GM12878 (cell line): ENCODE results near the gene ARHGAP6. TPM values are rescaled to one million over a fixed set of nuclear protein-coding genes. Genes with fewer than 3 reads are reported as not detected.

Source experiments
- ATAC-seq: fragments of 200-7000 bp; cut with Tn5 transposase; 3 replicates; pipeline ENCODE4 v1.9.1; 2020; ENCODE audit warnings: mild to moderate bottlenecking, moderate library complexity
- BruUV-seq: library from RNA; stranded (reverse); fragments of 400-500 nt; replicated peaks from 2 replicates; lab custom pipeline; 2021; lab: Mats Ljungman, UMichigan
- CTCF ChIA-PET: fragments of 300-600 bp; sonication (Branson Sonifier 250); formaldehyde crosslinking; extraction: SDS; loops from one replicate; lab custom pipeline; 2021; ENCODE audit warnings: inconsistent platforms; lab: Yijun Ruan, JAX
- POLR2A ChIA-PET: fragments of 350-600 bp; formaldehyde crosslinking; extraction: SDS; loops from one replicate; lab custom pipeline; 2021; ENCODE audit warnings: inconsistent platforms; lab: Charles Lee
- RAD21 ChIA-PET: fragments of 300-600 bp; sonication (Branson Sonifier 250); formaldehyde crosslinking; loops from one replicate; lab custom pipeline; 2023; ENCODE audit warnings: antibody characterized with exemption; ENCODE audit not compliant: unreplicated experiment; lab: Charles Lee
- SMC1A ChIA-PET: fragments of 300-600 bp; sonication (Branson Sonifier 250); formaldehyde crosslinking; loops from one replicate; lab custom pipeline; 2023; ENCODE audit not compliant: unreplicated experiment, uncharacterized antibody; lab: Charles Lee
- DNase-seq: peaks from one replicate; pipeline ENCODE4 v3.0.0-alpha.2; 2011; ENCODE audit warnings: low read depth, low spot score
- FAIRE-seq: peaks from 3 replicates; lab custom pipeline; 2011; peaks lifted over from hg19 to GRCh38; lab: Jason Lieb, UNC
- H2AFZ ChIP-seq: 2 replicates; pipeline ENCODE4 v1.6.0; 2011; ENCODE audit warnings: low read depth, low read length, control low read depth; ENCODE audit not compliant: control insufficient read depth
- H3K27ac ChIP-seq: 2 replicates; pipeline ENCODE4 v1.5.1; 2011; ENCODE audit warnings: control low read depth; ENCODE audit not compliant: control insufficient read depth, insufficient read depth
- H3K27me3 ChIP-seq, 2 experiments: replicated peaks in 1 of 2; 2 replicates each; pipeline versions ENCODE4 v1.6.0 to v1.6.1; 2011; ENCODE audit warnings: low read length in 1 of 2; ENCODE audit not compliant: control insufficient read depth in 2 of 2, insufficient read depth in 2 of 2
- H3K36me3 ChIP-seq, 2 experiments: 2 replicates each; pipeline ENCODE4 v1.5.1; 2011; ENCODE audit warnings: low read length in 1 of 2; ENCODE audit not compliant: control insufficient read depth in 2 of 2, insufficient read depth in 2 of 2
- H3K4me1 ChIP-seq: 2 replicates; pipeline ENCODE4 v1.6.1; 2011; ENCODE audit warnings: mild to moderate bottlenecking, low read length, moderate library complexity, mixed read lengths; ENCODE audit not compliant: control insufficient read depth, insufficient read depth
- H3K4me2 ChIP-seq: 2 replicates; pipeline ENCODE4 v1.6.0; 2011; ENCODE audit warnings: control low read depth; ENCODE audit not compliant: control insufficient read depth, insufficient read depth
- H3K4me3 ChIP-seq: fragments of 200-600 bp; sonication (generic); 2 replicates; pipeline ENCODE4 v1.5.1; 2016
- H3K79me2 ChIP-seq: 2 replicates; pipeline ENCODE4 v1.6.0; 2011; ENCODE audit warnings: low read length; ENCODE audit not compliant: control insufficient read depth, insufficient read depth
- H3K9ac ChIP-seq: 2 replicates; pipeline ENCODE4 v1.8.0; 2011; ENCODE audit warnings: low read length, control low read depth, mixed read lengths; ENCODE audit not compliant: control insufficient read depth, insufficient read depth
- H3K9me3 ChIP-seq: replicated peaks from 3 replicates; pipeline ENCODE4 v1.5.1; 2011; ENCODE audit warnings: mild to moderate bottlenecking, low read length; ENCODE audit not compliant: control insufficient read depth, insufficient read depth
- H4K20me1 ChIP-seq: 2 replicates; pipeline ENCODE4 v1.6.0; 2011; ENCODE audit not compliant: control insufficient read depth, insufficient read depth
- EP300 ChIP-seq, 2 experiments: fragments of 150-350 bp in 1 of 2; IDR thresholded peaks; 2 replicates each; pipeline ENCODE4 v1.6.1; 2011 to 2012; ENCODE audit warnings: low read depth in 2 of 2, low read length in 2 of 2, borderline replicate concordance in 1 of 2, improper control_type of control experiment in 1 of 2, inconsistent platforms in 1 of 2; ENCODE audit not compliant: control insufficient read depth in 1 of 2
- LARP7 ChIP-seq: fragments of 450-650 bp; IDR thresholded peaks from 2 replicates; pipeline ENCODE4 v1.6.1; 2017; ENCODE audit warnings: mild to moderate bottlenecking
- NFYA ChIP-seq: IDR thresholded peaks from 2 replicates; pipeline ENCODE4 v1.6.1; 2011; ENCODE audit warnings: low read depth, mild to moderate bottlenecking, low read length, improper control_type of control experiment, borderline replicate concordance
- SPI1 ChIP-seq: IDR thresholded peaks from 2 replicates; pipeline ENCODE4 v1.6.1; 2011; ENCODE audit warnings: low read depth, mild to moderate bottlenecking, low read length, moderate library complexity, borderline replicate concordance; ENCODE audit not compliant: insufficient read depth
- WGBS: methylation state at CpG from one replicate; pipeline ENCODE4 v1.1.6; 2016; ENCODE audit warnings: low lambda C conversion rate; ENCODE audit not compliant: insufficient replicate concordance, insufficient coverage; ENCODE audit errors: missing lambda C conversion rate; 5-methylcytosine and 5-hydroxymethylcytosine counted together
- in situ Hi-C: fragments of 300-500 bp; cut with MboI; formaldehyde crosslinking; loops from 9 replicates; pipeline ENCODE4 v1.14.3; 2018; ENCODE audit warnings: mixed read lengths
- intact Hi-C: fragments of 100-400 bp; cut with micrococcal nuclease; formaldehyde crosslinking; loops from one replicate; pipeline ENCODE4 v1.14.2; 2022; ENCODE audit not compliant: unreplicated experiment
- polyA plus RNA-seq, 11 experiments: library from polyadenylated mRNA; depleted of rRNA in 4 of 11; unstranded in 6 of 11; stranded (reverse) in 5 of 11; fragments of >200 nt; fragmentation: Nextera tagmentation in 4 of 11; fragmentation: Illumina TruSeq in 1 of 11; extraction: Ambion mirVana in 4 of 11; extraction: Trizol in 1 of 11; gene quantifications; 1 replicate in 1 of 11; 2 replicates in 10 of 11; pipeline versions ENCODE4 v1.2.1 to v1.2.3, GENCODE V29; 2011 to 2016; ENCODE audit warnings: inconsistent platforms in 2 of 11, missing spikeins in 2 of 11, low read depth in 1 of 11
- total RNA-seq, 4 experiments: library from RNA; depleted of rRNA in 3 of 4; stranded (reverse); fragments of >200 nt in 3 of 4; fragmentation: Illumina TruSeq in 1 of 4; extraction: Trizol in 1 of 4; gene quantifications; 2 replicates each; pipeline versions ENCODE4 v1.2.1 to v1.2.3, GENCODE V29; 2013 to 2021
- TF ChIP-seq, protein P1 (sequence below): fragments of 450-650 bp; IDR thresholded peaks from 2 replicates; pipeline ENCODE4 v1.6.1; 2017; ENCODE audit warnings: mild to moderate bottlenecking, moderate library complexity
- TF ChIP-seq, protein P2 (sequence below): fragments of 450-650 bp; IDR thresholded peaks from 2 replicates; pipeline ENCODE4 v1.6.1; 2016; ENCODE audit warnings: mild to moderate bottlenecking

Gene ARHGAP6
- total and polyA plus RNA-seq, 10 of the 15 experiments (the other 5 are each of a cell fraction or from before 2014, with no cell fraction given): 0.20 to 1.8 (median 0.76) TPM

DNA sequence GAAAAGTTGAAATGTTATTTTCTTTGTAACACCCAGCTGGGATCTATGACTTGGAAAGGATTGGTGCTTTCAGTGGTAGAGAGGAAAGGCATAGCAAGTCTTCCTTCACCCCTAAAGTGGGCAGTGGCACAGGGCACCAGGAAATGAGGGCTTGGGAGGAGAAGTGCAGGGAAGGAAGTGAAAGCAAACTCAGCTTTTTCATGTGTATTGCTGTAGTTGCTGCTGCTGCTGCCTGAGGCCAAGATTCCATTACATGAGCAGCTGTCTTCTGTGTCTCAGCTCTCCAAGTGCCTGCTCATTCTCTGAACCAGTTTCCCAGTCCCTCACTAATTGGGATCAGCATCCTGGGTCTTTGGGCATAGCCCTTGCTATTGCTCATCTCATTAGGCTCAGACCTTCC is 552.0 kb downstream of the ARHGAP6 start:
- ChIA-PET SMC1A (interaction anchor here (1.7 kb wide), 1 partner anchor 17 kb away, joined by 4 read pairs; no protein-coding TSS in a partner anchor), POLR2A (no interaction called here), RAD21 (no interaction called here), CTCF (interaction anchor here (0.9 to 1.4 kb wide), 4 partner anchors 9 to 27 kb away, joined by 3 to 7 read pairs (median 3); no protein-coding TSS in a partner anchor)
- no peak overlapping the region; the same call in 1 of the 2 replicates for H3K9ac ChIP-seq
- DNase-seq (no peak), FAIRE-seq (no peak), ATAC-seq (peak; percentile 24)
- H3K9me3 ChIP-seq: no peaks in the 10 kb centered on the region
- peak overlapping the region; percentile 43; the same call in 1 of the 2 replicates for H3K4me2 ChIP-seq
- H4K20me1 ChIP-seq: no peaks in the 10 kb centered on the region
- H3K27me3 ChIP-seq: no peaks in the 10 kb centered on the region
- H2AFZ ChIP-seq: no peak overlapping the region
- 0 out of 2 replicates have a peak overlapping the region, but pooled peaks have one; percentile 12 for H3K4me3 ChIP-seq
- H3K36me3 ChIP-seq: peaks cover 4 to 5% of the 10 kb centered on the region in 2 experiments
- BruUV-seq: no TSS peak
- peaks cover 28% of the 10 kb centered on the region for H3K79me2 ChIP-seq
- in situ Hi-C loops (loop anchor here (25.0 kb wide), 1 partner anchor 1126 kb away; no protein-coding TSS in a partner anchor), intact Hi-C loops (no loop called here)
- H3K4me1 ChIP-seq: no peaks in the 10 kb centered on the region; the same call in 1 of the 2 replicates
- TF ChIP-seq SPI1 (peak; percentile 85), EP300 (IDR thresholded peaks at IDR 0.05; ENCODE audit: borderline replicate concordance in 1 of 2, control insufficient read depth in 1 of 2, low read depth in 2 of 2, low read length in 2 of 2) (0 out of 4 replicates have a peak, but pooled peaks of 1 of the 2 experiments have one; percentile 22), LARP7 (no peak), NFYA (no peak)
- no peak overlapping the region for H3K27ac ChIP-seq

DNA sequence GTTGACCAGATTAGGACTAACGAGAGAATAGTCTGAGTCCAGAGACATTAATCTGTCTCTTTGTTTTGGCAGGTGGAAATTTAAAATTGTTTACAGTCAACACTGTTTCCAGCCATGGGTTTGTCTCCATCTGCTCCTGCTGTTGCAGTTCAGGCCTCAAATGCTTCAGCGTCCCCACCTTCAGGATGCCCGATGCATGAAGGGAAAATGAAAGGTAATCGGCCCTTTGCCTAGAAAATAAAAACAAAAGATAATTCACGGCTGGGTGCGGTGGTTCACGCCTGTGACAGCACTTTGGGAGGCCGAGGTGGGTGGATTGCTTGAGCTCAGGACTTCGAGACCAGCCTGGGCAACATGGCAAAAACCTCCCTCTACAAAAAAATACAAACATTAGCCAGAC is 553.8 kb downstream of the ARHGAP6 start:
- H3K4me1 ChIP-seq: no peaks in the 10 kb centered on the region; the same call in 1 of the 2 replicates
- H3K79me2 ChIP-seq: peaks cover 28% of the 10 kb centered on the region
- TF ChIP-seq, protein P1, sequence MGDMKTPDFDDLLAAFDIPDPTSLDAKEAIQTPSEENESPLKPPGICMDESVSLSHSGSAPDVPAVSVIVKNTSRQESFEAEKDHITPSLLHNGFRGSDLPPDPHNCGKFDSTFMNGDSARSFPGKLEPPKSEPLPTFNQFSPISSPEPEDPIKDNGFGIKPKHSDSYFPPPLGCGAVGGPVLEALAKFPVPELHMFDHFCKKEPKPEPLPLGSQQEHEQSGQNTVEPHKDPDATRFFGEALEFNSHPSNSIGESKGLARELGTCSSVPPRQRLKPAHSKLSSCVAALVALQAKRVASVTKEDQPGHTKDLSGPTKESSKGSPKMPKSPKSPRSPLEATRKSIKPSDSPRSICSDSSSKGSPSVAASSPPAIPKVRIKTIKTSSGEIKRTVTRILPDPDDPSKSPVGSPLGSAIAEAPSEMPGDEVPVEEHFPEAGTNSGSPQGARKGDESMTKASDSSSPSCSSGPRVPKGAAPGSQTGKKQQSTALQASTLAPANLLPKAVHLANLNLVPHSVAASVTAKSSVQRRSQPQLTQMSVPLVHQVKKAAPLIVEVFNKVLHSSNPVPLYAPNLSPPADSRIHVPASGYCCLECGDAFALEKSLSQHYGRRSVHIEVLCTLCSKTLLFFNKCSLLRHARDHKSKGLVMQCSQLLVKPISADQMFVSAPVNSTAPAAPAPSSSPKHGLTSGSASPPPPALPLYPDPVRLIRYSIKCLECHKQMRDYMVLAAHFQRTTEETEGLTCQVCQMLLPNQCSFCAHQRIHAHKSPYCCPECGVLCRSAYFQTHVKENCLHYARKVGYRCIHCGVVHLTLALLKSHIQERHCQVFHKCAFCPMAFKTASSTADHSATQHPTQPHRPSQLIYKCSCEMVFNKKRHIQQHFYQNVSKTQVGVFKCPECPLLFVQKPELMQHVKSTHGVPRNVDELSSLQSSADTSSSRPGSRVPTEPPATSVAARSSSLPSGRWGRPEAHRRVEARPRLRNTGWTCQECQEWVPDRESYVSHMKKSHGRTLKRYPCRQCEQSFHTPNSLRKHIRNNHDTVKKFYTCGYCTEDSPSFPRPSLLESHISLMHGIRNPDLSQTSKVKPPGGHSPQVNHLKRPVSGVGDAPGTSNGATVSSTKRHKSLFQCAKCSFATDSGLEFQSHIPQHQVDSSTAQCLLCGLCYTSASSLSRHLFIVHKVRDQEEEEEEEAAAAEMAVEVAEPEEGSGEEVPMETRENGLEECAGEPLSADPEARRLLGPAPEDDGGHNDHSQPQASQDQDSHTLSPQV: no peak
- TF ChIP-seq, protein P2, sequence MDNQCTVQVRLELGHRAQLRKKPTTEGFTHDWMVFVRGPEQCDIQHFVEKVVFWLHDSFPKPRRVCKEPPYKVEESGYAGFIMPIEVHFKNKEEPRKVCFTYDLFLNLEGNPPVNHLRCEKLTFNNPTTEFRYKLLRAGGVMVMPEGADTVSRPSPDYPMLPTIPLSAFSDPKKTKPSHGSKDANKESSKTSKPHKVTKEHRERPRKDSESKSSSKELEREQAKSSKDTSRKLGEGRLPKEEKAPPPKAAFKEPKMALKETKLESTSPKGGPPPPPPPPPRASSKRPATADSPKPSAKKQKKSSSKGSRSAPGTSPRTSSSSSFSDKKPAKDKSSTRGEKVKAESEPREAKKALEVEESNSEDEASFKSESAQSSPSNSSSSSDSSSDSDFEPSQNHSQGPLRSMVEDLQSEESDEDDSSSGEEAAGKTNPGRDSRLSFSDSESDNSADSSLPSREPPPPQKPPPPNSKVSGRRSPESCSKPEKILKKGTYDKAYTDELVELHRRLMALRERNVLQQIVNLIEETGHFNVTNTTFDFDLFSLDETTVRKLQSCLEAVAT: peak; percentile 64; the same call in 1 of the 2 replicates
- peak overlapping the region; percentile 91 for H3K27ac ChIP-seq
- ChIA-PET RAD21 (no interaction called here), CTCF (interaction anchor here (0.6 to 0.7 kb wide), 2 partner anchors 10 to 12 kb away, joined by 3 read pairs; no protein-coding TSS in a partner anchor), SMC1A (no interaction called here), POLR2A (no interaction called here)
- no peaks in the 10 kb centered on the region for H3K27me3 ChIP-seq
- intact Hi-C loops: no loop called here
- H3K4me2 ChIP-seq: peak overlapping the region; percentile 69
- peak overlapping the region; percentile 69 for H3K4me3 ChIP-seq
- peak overlapping the region; percentile 86 for H3K9ac ChIP-seq
- DNase-seq (no peak), ATAC-seq (no peak), FAIRE-seq (no peak)
- in situ Hi-C loops: loop anchor here (25.0 kb wide), 1 partner anchor 1125 kb away; no protein-coding TSS in a partner anchor
- H3K9me3 ChIP-seq: no peaks in the 10 kb centered on the region
- H2AFZ ChIP-seq: no peak overlapping the region; the same call in 1 of the 2 replicates
- no TSS peak for BruUV-seq
- peaks cover 0 to 5% of the 10 kb centered on the region in 2 experiments; a peak in 3 of 4 replicates for H3K36me3 ChIP-seq
- 35% methylated on average over 9 of the region's 9 CpGs for WGBS
- H4K20me1 ChIP-seq: no peaks in the 10 kb centered on the region
